Gastroesophageal sphincter (tissue), 3 donors: ENCODE measurements around the gene AHSA1.

Experiments
- CTCF ChIP-seq, 4 experiments: fragments of 200-600 bp in 2 of 4; fragments of 450-650 bp in 2 of 4; sonication (generic) in 1 of 4; IDR thresholded peaks; one replicate each; pipeline ENCODE4 v1.5.1; 2017 to 2019; ENCODE audit warnings: antibody characterized with exemption in 4 of 4, mild to moderate bottlenecking in 2 of 4, moderate library complexity in 2 of 4
- POLR2A ChIP-seq, 2 donors: fragments of 450-650 bp; IDR thresholded peaks; one replicate each; pipeline ENCODE4 v1.6.1; 2017; ENCODE audit warnings: antibody characterized with exemption in 2 of 2, mild to moderate bottlenecking in 2 of 2, moderate library complexity in 1 of 2
- POLR2AphosphoS5 ChIP-seq: sonication (generic); formaldehyde crosslinking; IDR thresholded peaks from one replicate; pipeline ENCODE4 v1.6.1; 2017; ENCODE audit warnings: antibody characterized with exemption

GRCh38 chr14:77488558-77488957 is 30.7 kb downstream of the AHSA1 start:
- no peak for TF ChIP-seq CTCF (IDR thresholded peaks at IDR 0.05)
- no peak for TF ChIP-seq POLR2AphosphoS5
- TF ChIP-seq POLR2A (IDR thresholded peaks at IDR 0.05): no peak
